ENCODE data around the gene DLG5.

DLG5 gene

DNA sequence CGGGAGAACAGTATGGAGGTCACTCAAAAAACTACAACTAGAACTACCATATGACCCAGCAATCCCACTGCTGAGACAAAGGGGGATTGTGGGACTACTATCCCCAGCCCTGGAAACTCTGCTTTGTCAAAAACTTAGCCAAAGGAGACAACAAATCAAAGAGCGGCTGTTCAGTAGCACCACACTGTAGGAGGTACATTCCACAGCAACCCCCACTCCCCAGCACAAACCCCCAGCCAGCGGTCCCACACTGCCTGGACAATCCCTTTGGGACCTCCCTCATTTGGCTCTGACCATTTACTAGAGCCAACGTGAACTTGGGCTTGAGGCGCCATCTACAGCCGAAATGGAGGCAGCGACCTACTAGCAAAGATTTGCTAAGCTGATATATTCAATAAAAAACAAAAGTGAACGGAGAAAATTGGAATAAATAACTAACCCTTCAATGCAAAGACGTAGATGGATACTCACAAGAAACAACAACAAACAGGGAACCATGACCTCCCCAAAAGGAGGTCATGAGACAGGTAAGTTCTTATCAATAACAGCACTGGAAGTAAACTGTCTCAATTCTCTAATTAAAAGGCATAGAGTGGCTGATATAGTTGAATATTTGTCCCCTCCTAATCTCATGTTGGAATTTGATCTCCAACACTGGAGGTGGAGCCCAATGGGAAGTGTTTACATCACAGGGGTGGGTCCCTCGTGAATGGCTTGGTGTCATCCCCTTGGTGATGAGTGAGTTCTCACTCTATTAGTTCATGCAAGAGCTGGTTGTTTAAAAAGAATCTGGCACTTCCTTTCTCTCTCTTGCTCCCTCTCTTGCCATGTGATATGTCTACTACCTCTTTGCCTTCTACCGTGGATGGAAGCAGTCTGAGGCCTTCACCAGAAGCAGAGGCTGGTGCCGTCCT lies 170.0 kb downstream of the DLG5 start:
- peak; percentile 83 for DNase-seq

DNA sequence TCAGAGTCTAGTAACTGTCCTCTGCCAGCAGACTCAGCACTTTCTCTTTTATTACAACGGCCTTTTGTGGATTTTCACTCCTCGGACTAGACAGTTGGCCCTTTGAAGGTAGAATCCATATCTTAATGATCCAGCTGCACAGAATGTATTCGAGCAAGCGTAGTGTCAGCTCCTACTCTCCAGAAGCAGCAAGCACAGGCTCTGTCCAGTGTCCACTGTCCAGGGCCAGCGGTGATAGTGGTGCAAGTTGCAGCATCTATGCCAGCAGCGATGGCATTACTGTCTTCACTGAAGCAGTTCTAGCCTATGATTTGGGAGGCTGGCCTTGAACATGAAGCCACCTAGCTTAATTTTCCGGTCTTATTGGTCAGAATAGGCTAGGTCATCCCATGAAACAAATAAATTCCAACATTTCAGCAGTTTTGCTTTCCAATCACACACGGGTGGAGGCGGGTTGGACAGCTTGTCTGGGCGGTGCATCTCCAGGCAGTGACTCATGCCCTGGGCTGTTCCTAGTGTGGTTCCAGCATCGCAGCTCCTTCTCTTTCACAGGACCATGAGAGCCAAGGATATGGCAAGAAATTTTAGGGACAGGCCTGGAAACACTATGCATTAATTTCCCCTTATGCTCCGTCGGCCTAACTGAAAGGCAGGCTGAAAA lies 180.4 kb downstream of the DLG5 start:
- no peak for DNase-seq

DNA sequence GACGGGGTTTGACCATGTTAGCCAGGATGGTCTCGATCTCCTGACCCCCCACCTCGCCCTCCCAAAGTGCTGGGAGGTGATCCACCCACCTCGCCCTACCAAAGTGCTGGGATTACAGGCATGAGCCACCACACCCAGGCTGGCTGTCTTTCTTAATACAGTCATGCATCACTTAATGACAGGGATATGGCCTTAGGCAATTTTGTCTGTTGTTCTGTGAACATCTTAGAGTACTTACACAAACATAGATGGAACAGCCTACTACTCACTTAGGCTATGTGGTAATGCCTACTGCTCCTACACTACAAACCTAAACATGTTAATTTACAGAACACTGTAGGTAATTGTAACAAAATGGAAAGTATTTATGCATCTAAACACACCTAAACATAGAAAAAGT lies 182.3 kb downstream of the DLG5 start:
- peak; percentile 76 for DNase-seq

DNA sequence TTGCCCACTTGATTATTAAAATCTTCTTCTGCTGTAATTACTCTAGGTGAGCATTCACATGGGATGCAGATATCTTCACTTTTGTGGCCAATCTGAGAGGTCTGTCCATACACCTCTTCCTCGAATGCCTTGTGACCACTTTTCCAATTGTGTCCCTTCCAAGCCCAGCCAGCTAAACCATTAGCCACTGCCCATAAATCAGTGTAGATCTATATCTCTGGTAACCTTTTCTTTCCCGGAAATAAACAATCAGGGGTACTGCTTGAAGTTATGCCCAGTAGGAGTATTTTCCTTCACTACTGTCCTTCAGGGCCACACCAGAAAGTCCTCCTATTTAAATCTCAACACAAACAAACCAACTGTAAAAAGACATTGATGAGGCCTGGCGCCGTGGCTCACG lies 184.4 kb downstream of the DLG5 start:
- DNase-seq: no peak

DNA sequence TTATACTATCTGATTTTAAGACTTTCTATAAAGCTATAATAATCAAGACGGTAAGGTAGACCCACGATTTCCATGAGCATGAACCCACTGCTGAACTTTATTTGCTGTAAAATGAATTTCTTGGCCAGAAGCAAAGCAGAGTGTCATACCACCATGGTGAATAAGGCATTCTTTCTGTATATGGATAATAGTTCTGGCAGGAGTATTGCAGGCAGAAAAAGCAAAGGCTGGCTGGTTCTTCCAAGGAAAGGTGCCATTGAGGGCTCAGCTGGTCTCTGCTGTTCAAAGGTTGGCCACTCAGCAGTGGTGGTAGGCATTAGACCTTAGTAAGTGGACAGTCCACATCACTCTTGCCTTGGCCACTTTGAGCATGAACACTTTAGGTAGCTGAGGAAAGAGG lies 184.8 kb downstream of the DLG5 start:
- DNase-seq: no peak

Measured in NCI-H69 (cell line).